CD4-positive, CD25-positive, alpha-beta regulatory T cell (primary cell): ENCODE results near the gene PEDS1. TPM values are rescaled to one million over a fixed set of nuclear protein-coding genes. Genes with fewer than 3 reads are reported as not detected.

Experiments
- ATAC-seq, 2 donors: fragments of 150-1000 bp; cut with Tn5 transposase; one replicate each; pipeline ENCODE4 v1.10.0; 2021; ENCODE audit warnings: low read depth in 2 of 2, moderate number of reproducible peaks in 2 of 2, moderate library complexity in 1 of 2
- DNase-seq, 3 donors: peaks; one replicate each; pipeline versions ENCODE4 v3.0.0 to v3.0.0-alpha.2; 2012 to 2022; ENCODE audit warnings: mixed read lengths in 1 of 3
- H3K27ac ChIP-seq: one replicate; pipeline ENCODE4 v1.7.0; 2013; ENCODE audit warnings: mild to moderate bottlenecking, low read length; ENCODE audit not compliant: insufficient read depth, poor library complexity, severe bottlenecking
- H3K27me3 ChIP-seq: one replicate; pipeline ENCODE4 v1.7.0; 2013; ENCODE audit warnings: low read length; ENCODE audit not compliant: control insufficient read depth, insufficient read depth
- H3K36me3 ChIP-seq: one replicate; pipeline ENCODE4 v1.7.0; 2013; ENCODE audit warnings: mild to moderate bottlenecking, low read length, moderate library complexity; ENCODE audit not compliant: control insufficient read depth, insufficient read depth
- H3K4me1 ChIP-seq: 2 replicates; pipeline ENCODE4 v1.7.0; 2013; ENCODE audit warnings: mild to moderate bottlenecking, low read length; ENCODE audit not compliant: insufficient read depth, control insufficient read depth, poor library complexity, severe bottlenecking
- H3K4me3 ChIP-seq: one replicate; pipeline ENCODE4 v1.7.0; 2013; ENCODE audit warnings: low read depth, mild to moderate bottlenecking, low read length, moderate library complexity
- H3K9me3 ChIP-seq, 2 experiments: 1 replicate in 1 of 2; 2 replicates in 1 of 2; pipeline ENCODE4 v1.7.0; 2013; ENCODE audit warnings: low read length in 2 of 2, mild to moderate bottlenecking in 1 of 2, moderate library complexity in 1 of 2; ENCODE audit not compliant: control insufficient read depth in 2 of 2
- H3K27ac Mint-ChIP-seq, 3 donors: one replicate each; pipeline ENCODE4 v1.8.0; 2020 to 2022; ENCODE audit warnings: mild to moderate bottlenecking in 3 of 3, mixed read lengths in 3 of 3, moderate library complexity in 2 of 3
- H3K27me3 Mint-ChIP-seq: one replicate; pipeline ENCODE4 v1.8.0; 2022; ENCODE audit warnings: mild to moderate bottlenecking, mixed read lengths
- H3K36me3 Mint-ChIP-seq: one replicate; pipeline ENCODE4 v1.8.0; 2020; ENCODE audit warnings: mixed read lengths
- H3K4me1 Mint-ChIP-seq, 4 donors: one replicate each; pipeline ENCODE4 v1.8.0; 2020 to 2022; ENCODE audit warnings: mixed read lengths in 4 of 4, mild to moderate bottlenecking in 1 of 4
- H3K4me3 Mint-ChIP-seq, 4 donors: one replicate each; pipeline ENCODE4 v1.8.0; 2020 to 2022; ENCODE audit warnings: mild to moderate bottlenecking in 4 of 4, mixed read lengths in 4 of 4, moderate library complexity in 3 of 4
- H3K9me3 Mint-ChIP-seq, 7 donors: one replicate each; pipeline ENCODE4 v1.8.0; 2020 to 2022; ENCODE audit warnings: mixed read lengths in 7 of 7, mild to moderate bottlenecking in 3 of 7, moderate library complexity in 2 of 7
- polyA plus RNA-seq, 4 donors: library from polyadenylated mRNA; unstranded; fragments of 300-500 nt; fragmentation: Illumina TruSeq; gene quantifications; one replicate each; pipeline ENCODE4 v1.2.3, GENCODE V29; 2021
- total RNA-seq: library from RNA; stranded (reverse); gene quantifications from one replicate; pipeline ENCODE4 v1.2.3, GENCODE V29; 2022

PEDS1 gene
- total and polyA plus RNA-seq, 5 donors from 2014 or later = 16.8 to 26.4 (median 18.2) TPM

GRCh38 chr20:50149481-50150254 lies 3.9 kb downstream of the PEDS1 start:
- H3K36me3 Mint-ChIP-seq = peaks cover 8% of the 10 kb centered on the region
- Histone ChIP-seq H3K27ac (peak overlapping the region; percentile 92), H3K36me3 (peaks cover 7% of the 10 kb centered on the region), H3K27me3 (no peaks in the 10 kb centered on the region), H3K4me1 (peaks cover 79% of the 10 kb centered on the region), H3K4me3 (no peak overlapping the region), H3K9me3 (no peaks in the 10 kb centered on the region)
- ATAC-seq = no peak
- H3K4me1 Mint-ChIP-seq = peaks cover 11 to 80% (median 63%) of the 10 kb centered on the region in 4 donors
- no peaks in the 10 kb centered on the region for H3K9me3 Mint-ChIP-seq
- peak overlapping the region; percentile 76 to 97 (median 89) for H3K27ac Mint-ChIP-seq
- DNase-seq = no peak
- peak overlapping the region in 3 of 4 donors; percentile 65 to 93 (median 88) for H3K4me3 Mint-ChIP-seq
- no peaks in the 10 kb centered on the region for H3K27me3 Mint-ChIP-seq

GRCh38 chr20:50146732-50147662 lies 6.5 kb downstream of the PEDS1 start:
- no peaks in the 10 kb centered on the region for H3K9me3 Mint-ChIP-seq
- Histone ChIP-seq H3K27ac (peak overlapping the region; percentile 92), H3K4me1 (peaks cover 56% of the 10 kb centered on the region), H3K36me3 (peaks cover 19% of the 10 kb centered on the region), H3K9me3 (no peaks in the 10 kb centered on the region), H3K27me3 (no peaks in the 10 kb centered on the region), H3K4me3 (peak overlapping the region; percentile 66)
- peak; percentile 100 for ATAC-seq
- H3K27me3 Mint-ChIP-seq = no peaks in the 10 kb centered on the region
- H3K27ac Mint-ChIP-seq = peak overlapping the region; percentile 98 to 99 (median 98)
- peaks cover 17% of the 10 kb centered on the region for H3K36me3 Mint-ChIP-seq
- H3K4me3 Mint-ChIP-seq = peak overlapping the region; percentile 87 to 89 (median 88)
- H3K4me1 Mint-ChIP-seq = peaks cover 6 to 72% (median 49%) of the 10 kb centered on the region in 4 donors
- peak; percentile 63 to 94 (median 85) for DNase-seq

- no peak for ATAC-seq
- no peaks in the 10 kb centered on the region for H3K9me3 ChIP-seq
- H3K4me3 Mint-ChIP-seq = peak overlapping the region; percentile 87 to 89 (median 88)
- H3K36me3 ChIP-seq = peaks cover 26% of the 10 kb centered on the region
- peaks cover 18% of the 10 kb centered on the region for H3K36me3 Mint-ChIP-seq
- H3K27ac ChIP-seq = peak overlapping the region; percentile 92
- peak overlapping the region; percentile 98 to 99 (median 98) for H3K27ac Mint-ChIP-seq
- peaks cover 6 to 66% (median 43%) of the 10 kb centered on the region in 4 donors for H3K4me1 Mint-ChIP-seq
- DNase-seq = no peak
- H3K27me3 Mint-ChIP-seq = no peaks in the 10 kb centered on the region
- H3K9me3 Mint-ChIP-seq = no peaks in the 10 kb centered on the region
- peak overlapping the region; percentile 66 for H3K4me3 ChIP-seq
- H3K27me3 ChIP-seq = no peaks in the 10 kb centered on the region
- H3K4me1 ChIP-seq = peaks cover 50% of the 10 kb centered on the region
These were observed 7.3 kb downstream of the PEDS1 start for GRCh38 chr20:50146214-50146613.

- H3K27me3 Mint-ChIP-seq = no peaks in the 10 kb centered on the region
- no peak overlapping the region for H3K4me3 ChIP-seq
- H3K36me3 Mint-ChIP-seq = peaks cover 20% of the 10 kb centered on the region
- H3K4me3 Mint-ChIP-seq = no peak overlapping the region
- peak overlapping the region; percentile 92 for H3K27ac ChIP-seq
- H3K27ac Mint-ChIP-seq = peak overlapping the region; percentile 98 to 99 (median 98)
- DNase-seq (no peak), ATAC-seq (no peak)
- peaks cover 6 to 61% (median 39%) of the 10 kb centered on the region in 4 donors for H3K4me1 Mint-ChIP-seq
- H3K4me1 ChIP-seq = peaks cover 43% of the 10 kb centered on the region
- no peaks in the 10 kb centered on the region for H3K27me3 ChIP-seq
- no peaks in the 10 kb centered on the region for H3K9me3 ChIP-seq
- peaks cover 31% of the 10 kb centered on the region for H3K36me3 ChIP-seq
- no peaks in the 10 kb centered on the region for H3K9me3 Mint-ChIP-seq
These were observed 8.0 kb downstream of the PEDS1 start for GRCh38 chr20:50145566-50145965.

DNA sequence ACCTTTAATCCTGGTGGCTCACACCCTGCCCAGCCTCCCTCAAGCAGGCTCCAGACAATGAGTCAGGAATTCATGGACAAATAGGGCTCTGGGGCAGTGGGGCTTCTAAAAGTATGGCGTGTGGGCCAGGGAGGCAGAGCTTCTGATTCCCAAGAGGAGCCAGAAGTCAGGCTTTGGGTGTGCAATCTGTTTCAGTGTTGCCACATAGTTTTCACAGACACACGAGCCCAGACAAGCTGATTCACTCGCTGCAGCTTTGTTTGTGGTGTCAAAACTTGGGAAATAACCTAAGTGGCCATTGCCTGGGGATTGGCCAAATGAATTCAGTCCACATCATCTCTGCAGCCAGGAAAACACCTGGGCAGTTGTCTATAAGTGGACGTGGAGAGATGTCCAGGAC lies 9.2 kb downstream of the PEDS1 start:
- ATAC-seq (no peak), DNase-seq (no peak)
- no peaks in the 10 kb centered on the region for H3K9me3 Mint-ChIP-seq
- Histone ChIP-seq H3K9me3 (no peaks in the 10 kb centered on the region), H3K4me1 (peaks cover 32% of the 10 kb centered on the region), H3K27ac (no peak overlapping the region), H3K36me3 (peaks cover 33% of the 10 kb centered on the region), H3K27me3 (no peaks in the 10 kb centered on the region), H3K4me3 (no peak overlapping the region)
- no peak overlapping the region for H3K4me3 Mint-ChIP-seq
- H3K36me3 Mint-ChIP-seq = peaks cover 24% of the 10 kb centered on the region
- no peaks in the 10 kb centered on the region for H3K27me3 Mint-ChIP-seq
- H3K4me1 Mint-ChIP-seq = peaks cover 6 to 59% (median 33%) of the 10 kb centered on the region in 4 donors
- H3K27ac Mint-ChIP-seq = peak overlapping the region in 2 of 3 donors; percentile 48 to 91

GRCh38 chr20:50142812-50143211 lies 10.7 kb downstream of the PEDS1 start:
- peak overlapping the region in 2 of 4 donors; percentile 17 to 29 for H3K4me3 Mint-ChIP-seq

DNA sequence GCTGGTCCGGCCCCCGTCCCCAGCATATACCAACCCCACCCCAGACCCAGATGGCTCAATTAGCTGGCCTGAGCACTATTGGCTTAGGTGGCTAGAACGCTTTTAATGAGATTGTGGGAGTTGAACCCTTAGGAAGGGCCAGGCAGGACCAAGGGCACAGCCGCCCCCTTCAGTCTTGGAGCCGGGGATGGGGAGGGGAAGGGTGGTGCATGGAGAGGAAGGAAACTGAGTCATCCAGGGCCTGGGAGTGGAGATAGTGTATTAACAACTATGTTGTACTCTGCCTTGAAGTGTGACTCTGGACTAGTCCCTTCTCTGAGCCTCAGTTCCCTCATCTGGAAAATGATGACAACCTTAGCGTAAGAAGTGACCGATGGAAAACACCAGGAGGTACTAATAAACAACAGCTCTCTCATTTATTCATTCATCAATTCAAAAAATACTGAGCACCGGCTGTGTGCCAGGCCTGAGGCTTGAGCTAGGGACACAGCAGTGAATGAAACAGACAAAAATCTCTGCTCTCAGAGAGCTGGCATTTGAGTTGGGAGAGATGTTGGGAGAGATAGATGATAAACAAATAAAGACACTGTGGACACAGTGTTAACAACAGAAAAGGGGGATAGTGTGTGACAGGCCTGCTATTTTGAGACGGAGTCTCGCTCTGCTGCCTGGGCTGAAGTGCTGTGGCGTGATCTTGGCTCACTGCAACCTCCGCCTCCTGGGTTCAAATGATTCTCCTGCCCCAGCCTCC lies 11.5 kb downstream of the PEDS1 start:
- ATAC-seq (no peak), DNase-seq (no peak)
- H3K27ac ChIP-seq = no peak overlapping the region
- Mint-ChIP-seq H3K4me1 (peaks cover 3 to 52% (median 21%) of the 10 kb centered on the region in 4 donors), H3K36me3 (peaks cover 24% of the 10 kb centered on the region), H3K9me3 (no peaks in the 10 kb centered on the region), H3K4me3 (no peak overlapping the region), H3K27me3 (peaks cover 4% of the 10 kb centered on the region), H3K27ac (peak overlapping the region in 1 of 3 donors; percentile 66)
- H3K4me1 ChIP-seq = peaks cover 17% of the 10 kb centered on the region
- H3K27me3 ChIP-seq = no peaks in the 10 kb centered on the region
- H3K4me3 ChIP-seq = no peak overlapping the region
- no peaks in the 10 kb centered on the region for H3K9me3 ChIP-seq
- peaks cover 49% of the 10 kb centered on the region for H3K36me3 ChIP-seq

More at GRCh38 chr20:50142812-50143211, 10.7 kb downstream of the PEDS1 start:
- no peaks in the 10 kb centered on the region for H3K9me3 Mint-ChIP-seq
- H3K27ac Mint-ChIP-seq = peak overlapping the region in 2 of 3 donors; percentile 71 to 91
- no peak for DNase-seq
- peaks cover 6 to 54% (median 27%) of the 10 kb centered on the region in 4 donors for H3K4me1 Mint-ChIP-seq
- ATAC-seq = no peak
- no peaks in the 10 kb centered on the region for H3K27me3 ChIP-seq
- peaks cover 24% of the 10 kb centered on the region for H3K36me3 Mint-ChIP-seq
- peaks cover 25% of the 10 kb centered on the region for H3K4me1 ChIP-seq
- peaks cover 45% of the 10 kb centered on the region for H3K36me3 ChIP-seq
- H3K27me3 Mint-ChIP-seq = peaks cover 4% of the 10 kb centered on the region
- no peak overlapping the region for H3K4me3 ChIP-seq
- H3K27ac ChIP-seq = no peak overlapping the region
- H3K9me3 ChIP-seq = no peaks in the 10 kb centered on the region
